DMS 273 treated with DMSO at 0.1 percent for 48 hours (cell line): ENCODE measurements around the gene SMIM17.

Experiments used
- DNase-seq: peaks from one replicate; lab custom pipeline; 2025; lab: John Stamatoyannopoulos, UW

Gene SMIM17

GRCh38 chr19:56642711-56643459, at the start of gene SMIM17:
Gene SMIM17, plus strand, starts transcription at chr19:56643159. Its CDS starts 2,509 bp downstream, at chr19:56645668.
- DNase-seq = no peak

DNA sequence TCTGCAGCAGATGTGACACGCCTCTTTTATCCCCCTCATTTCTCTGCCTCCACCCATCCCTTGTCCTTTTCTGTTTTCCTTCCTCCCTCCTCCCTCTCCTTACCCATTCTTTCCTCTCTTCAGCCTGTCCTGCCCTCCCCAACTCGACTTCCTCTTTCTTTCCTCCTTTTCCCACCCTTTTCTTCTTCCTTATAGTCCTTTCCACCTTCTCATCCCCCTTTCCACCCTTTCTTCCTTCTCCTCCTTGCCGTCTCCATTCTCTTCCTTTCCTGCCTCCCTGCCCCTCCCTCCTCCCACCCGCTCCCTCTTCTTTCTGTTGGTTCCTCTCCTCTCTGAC, 48.5 kb upstream of the SMIM17 start:
- DNase-seq = no peak

DNA sequence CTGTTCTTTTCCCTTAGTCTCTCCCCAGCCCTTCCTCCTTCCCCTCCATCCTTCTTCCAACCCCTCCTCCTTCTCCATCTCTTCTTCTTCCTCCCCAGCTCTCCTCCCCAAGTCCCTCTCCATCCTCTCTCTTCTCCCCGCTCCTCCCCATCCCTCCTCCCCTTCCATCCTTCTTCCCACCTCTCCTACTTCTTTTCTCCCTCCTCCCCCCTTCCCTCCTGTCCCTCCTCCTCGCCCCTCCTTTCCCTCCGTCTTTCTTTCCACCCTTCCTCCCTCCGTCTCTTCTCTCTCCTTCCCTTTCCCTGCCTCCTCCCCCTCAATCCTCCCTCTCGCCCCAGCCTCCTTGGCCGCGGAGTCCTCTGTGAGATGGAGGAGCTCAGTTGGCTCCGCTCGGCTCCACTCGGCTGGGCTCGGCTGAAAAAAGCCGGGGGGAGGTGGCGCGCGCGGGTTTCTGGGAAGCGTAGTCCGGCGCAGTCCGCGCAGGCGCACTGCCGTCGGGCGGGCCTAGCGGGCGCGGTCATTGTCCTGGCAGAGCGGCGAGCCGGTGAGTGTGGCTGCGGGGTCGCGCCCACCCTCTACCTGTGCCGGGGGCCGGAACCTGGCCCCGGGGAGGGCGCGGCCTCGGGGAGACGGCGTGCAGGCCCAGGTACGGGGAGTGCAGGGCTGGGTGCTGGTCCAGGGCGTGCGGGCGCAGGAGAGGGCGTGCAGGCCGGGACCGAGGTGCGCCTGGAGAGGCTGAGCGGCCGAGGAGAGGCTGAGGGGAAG, 48.0 kb upstream of the SMIM17 start, which contains the start of gene ZNF71:
Gene ZNF71 (plus strand): TSS at position 520 of the 765 bp plus-strand sequence. CDS start 6,257 bp downstream, outside the sequence.
- peak; percentile 59 for DNase-seq

DNA sequence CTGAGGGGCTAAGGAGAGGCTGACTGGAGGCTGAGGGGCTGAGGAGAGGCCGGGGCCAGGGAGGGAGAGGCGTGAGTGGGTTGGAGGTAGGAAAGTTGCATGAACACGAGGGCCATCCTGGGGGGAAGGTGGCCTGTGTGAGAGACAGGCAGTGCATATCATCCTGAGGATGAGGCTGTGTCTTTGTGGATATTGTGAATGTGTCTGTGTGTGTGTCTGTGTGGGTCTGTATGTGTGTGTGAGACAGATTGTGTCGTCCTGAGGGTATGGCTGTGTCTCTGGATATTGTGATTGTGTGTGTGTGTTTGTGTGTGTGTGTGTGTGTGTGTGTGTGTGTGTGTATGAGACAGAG, 47.4 kb upstream of the SMIM17 start:
- no peak for DNase-seq

DNA sequence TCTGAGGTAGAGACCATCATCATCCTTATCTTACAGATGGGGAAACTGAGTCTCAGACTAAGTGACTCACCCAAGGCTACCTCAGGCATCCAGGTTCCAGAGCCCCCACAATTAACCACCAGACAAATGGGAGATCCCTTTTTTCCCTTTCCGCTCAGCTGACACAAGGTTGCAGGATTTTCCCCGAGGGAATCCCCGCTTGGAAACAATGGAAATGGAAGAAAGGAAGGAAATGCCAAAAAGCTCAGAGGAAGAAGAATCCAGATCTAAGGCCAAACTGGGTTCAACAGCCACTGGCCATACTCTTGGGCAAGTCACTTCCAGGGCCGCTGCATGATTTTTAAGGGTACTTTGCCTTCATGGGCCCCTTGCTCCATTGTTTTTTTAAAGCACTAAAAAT, 46.3 kb upstream of the SMIM17 start:
- DNase-seq = no peak

- DNase-seq = no peak
These were observed 45.3 kb upstream of the SMIM17 start for GRCh38 chr19:56597696-56598095.

GRCh38 chr19:56601375-56601774, 41.6 kb upstream of the SMIM17 start:
- no peak for DNase-seq

DNA sequence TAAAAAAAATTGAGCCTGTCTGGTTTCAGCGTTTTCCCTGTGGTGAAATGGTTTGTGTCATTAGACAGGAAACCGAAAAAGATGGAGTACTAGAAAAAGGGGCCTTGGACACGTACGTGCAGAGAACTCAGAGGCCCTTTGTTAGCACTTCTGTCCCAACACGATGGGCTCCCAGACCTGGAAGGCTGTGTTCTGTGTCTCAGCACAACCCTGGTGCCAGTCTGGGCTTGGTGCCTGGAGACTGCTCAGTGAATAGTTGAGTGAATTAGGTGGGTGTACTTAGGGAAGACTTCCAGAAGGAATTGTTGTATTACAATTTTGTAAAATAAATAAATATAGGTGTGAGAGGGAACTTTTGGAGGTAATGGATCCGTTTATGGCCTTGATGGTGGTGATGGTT, 39.1 kb upstream of the SMIM17 start:
- DNase-seq = no peak

DNA sequence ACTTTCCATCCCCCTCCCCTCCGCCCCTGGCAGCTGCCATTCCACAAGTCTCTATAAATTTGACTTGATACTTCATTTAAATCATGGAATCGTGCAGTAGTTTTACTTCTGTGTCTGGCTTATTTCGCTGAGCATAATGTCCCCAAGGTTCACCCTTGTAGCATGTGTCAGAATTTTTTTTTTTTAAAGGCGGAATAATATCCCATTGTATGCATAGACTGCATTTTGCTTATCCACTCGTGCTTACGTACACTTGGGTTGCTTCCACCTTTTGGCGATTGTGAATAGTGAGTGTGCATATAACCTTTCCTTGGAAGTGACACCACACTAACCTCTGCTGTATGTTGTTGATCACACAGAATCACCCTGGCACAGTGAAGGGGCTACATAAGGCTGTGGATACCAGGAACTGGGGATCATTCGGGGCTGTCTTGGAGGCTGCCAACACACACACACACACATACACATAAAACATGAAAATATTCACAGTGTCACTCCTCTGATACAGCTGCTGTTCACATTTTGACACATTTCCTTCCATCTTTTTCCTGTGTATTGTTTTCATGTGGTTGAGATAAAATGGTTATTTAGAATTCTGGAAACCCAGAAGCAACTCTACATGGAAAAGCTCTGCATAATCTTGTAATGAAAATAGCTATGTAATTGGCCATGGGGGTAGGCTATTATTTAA, 34.5 kb upstream of the SMIM17 start:
- DNase-seq = no peak

DNA sequence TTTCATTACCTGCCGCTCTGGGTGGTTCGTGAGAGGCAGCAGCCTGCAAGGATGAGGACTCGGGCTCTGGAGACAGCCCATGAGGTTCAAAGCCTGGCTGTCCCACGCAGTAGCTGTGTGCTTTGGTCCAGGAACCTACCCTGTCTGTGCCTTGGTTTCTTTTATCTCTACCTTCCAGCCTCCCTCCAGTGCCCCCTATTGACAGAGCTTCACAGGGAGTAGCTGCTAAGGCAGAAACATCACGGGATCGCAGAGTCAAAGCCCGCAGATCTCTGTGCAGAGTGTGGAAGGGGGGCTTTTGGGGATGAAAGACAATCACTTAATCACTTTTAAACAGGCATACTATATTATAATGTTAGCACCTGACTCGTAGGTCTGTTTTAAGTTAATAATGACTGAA, 31.7 kb upstream of the SMIM17 start:
- DNase-seq = no peak

DNA sequence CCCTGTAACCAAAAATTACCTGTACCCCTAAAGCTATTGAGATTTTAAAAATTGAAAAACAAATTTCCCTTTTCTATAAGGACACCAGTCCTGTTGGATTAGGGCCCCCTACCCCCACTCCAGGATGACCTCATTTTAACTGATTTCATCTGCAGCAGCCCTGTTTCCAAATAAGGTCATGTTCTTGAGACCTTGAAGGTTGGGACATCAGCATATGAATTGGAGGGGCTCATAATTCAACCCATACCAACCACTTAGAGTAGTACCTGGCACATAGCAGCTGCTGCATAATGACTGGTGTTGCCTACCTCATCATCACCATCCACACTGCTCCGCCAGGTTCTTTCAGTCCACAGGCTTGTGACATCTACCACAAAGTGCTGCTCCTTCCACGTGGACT, 30.2 kb upstream of the SMIM17 start:
- DNase-seq = no peak

DNA sequence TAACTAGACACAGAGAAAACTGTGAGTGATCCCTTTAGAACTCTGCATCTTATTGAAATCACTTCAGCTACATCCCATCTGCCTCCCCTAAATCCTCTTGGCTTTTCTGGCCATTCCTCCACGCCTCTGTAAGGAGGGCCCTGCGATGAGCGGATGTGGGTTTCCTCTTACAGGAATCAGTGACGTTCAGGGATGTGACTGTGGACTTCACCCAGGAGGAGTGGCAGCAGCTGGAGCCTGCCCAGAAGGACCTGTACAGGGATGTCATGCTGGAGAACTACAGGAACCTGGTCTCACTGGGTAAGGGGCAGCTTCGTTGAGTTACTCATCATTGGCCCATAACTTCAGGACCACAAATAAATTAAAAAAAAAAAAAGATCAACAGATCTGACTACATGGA, 29.3 kb upstream of the SMIM17 start:
- no peak for DNase-seq

DNA sequence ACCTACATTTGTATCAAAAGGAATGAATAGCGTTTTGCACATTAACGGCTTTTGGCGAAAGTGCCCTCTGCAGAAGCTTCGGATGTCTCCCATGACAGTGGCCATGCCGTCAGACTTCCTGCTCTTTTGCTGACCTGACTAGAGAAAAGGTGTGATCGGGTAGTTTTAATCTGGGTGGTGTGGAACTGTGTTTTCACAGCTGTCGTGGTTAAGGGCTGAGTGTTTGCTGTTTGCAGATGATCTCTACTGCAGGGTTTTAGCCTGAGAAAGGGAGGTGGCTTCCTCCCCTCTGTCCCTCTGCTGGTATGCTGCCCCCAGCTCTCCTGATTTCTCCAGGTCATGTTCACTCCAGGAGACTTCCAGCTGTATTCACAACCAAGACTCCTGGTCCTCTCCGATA, 25.4 kb upstream of the SMIM17 start:
- DNase-seq = no peak

- no peak for DNase-seq
These were observed 23.8 kb upstream of the SMIM17 start for GRCh38 chr19:56619121-56619520.

DNA sequence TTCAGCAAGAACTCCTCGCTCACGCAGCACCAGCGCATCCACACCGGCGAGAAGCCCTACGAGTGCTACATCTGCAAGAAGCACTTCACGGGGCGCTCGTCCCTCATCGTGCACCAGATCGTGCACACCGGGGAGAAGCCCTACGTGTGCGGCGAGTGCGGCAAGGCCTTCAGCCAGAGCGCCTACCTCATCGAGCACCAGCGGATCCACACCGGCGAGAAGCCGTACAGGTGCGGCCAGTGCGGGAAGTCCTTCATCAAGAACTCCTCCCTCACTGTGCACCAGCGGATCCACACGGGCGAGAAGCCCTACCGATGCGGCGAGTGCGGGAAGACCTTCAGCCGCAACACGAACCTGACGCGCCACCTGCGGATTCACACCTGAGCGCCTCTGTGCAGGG, 20.6 kb upstream of the SMIM17 start:
- no peak for DNase-seq

DNA sequence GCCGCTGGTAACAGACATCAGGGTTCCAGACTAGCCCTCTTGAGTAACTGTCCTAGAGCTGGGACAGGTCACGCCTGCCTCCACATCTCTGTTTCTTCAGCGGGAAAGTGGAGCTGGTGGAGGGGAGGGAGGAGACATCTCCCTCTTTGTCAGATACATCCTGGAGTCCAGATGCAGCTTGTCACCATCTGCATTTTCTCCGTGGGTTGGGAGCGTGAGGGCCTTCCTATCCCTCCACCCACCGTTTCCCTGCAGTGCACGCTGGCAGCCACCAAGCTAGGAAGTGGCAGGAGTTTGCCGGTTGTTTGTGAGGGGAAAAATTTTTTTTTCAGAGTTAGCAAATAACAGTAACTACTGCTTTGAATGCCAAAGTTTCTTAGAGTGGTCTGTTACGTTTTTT, 20.0 kb upstream of the SMIM17 start:
- no peak for DNase-seq

DNA sequence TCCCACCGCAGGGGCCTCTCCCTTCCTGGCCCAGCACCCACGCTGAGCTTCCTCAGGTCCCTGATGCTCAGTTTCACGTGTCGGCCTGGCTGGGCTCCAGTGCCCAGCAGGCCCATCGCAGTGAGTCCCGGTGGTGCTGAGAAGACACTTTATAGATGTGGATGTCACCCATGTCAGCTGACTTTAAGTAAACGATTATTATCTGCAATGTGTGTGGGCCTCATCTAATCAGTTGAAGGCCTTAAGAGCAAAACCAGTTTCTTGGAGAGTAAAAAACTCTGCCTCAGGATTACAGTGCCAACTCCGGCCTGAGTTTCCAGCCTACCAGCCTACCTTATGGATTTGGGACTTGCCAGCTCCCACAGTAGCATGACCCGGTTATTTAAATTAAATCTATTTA, 17.3 kb upstream of the SMIM17 start:
- no peak for DNase-seq

- no peak for DNase-seq
These were observed 9.9 kb upstream of the SMIM17 start for GRCh38 chr19:56633021-56633420.

- DNase-seq = peak; percentile 3
These were observed 4.9 kb upstream of the SMIM17 start for GRCh38 chr19:56637976-56638555.

DNA sequence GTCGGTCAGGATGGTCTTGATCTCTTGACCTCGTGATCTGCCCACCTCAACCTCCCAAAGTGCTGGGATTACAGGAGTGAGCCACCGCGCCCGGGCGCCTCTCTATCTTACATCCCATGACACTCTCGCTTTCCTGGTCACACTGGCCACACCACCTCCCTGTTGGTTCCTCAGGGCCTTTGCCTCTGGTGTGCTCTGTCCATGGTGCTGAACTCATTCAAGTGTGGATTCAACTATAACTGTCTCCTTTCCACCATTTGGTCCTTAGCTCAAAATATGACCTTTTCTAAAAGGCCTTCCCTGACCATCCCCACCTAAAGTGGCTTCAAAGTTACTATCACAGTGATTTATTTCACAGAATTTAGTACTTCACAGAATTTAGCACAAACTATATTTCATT, 3.7 kb upstream of the SMIM17 start:
- DNase-seq = no peak

DNA sequence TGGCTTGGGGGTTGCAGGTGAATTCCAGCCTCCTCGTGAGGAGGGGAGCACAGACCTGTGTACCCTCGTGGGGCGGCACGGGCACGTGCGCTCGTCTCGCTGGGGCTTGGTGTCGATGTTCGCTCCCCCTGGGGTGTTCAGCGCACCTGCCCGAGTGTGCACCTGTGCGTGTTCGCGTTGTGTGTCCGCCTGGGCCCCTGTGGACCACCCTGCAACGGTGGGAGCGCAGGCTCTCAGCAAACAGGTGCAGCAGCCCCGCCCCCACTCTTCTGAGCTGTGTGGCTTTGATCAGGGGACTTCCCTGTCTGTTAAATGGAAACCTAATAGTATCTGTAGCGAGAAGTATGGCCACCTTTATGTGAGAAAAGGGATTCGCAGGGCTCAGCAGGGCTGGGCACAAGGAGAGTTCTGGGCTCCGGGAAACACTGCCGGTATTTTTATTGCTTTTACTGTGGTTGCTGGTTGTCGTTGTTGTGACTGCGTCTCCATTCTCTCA, 549 bp downstream of the SMIM17 start:
- DNase-seq = no peak

DNA sequence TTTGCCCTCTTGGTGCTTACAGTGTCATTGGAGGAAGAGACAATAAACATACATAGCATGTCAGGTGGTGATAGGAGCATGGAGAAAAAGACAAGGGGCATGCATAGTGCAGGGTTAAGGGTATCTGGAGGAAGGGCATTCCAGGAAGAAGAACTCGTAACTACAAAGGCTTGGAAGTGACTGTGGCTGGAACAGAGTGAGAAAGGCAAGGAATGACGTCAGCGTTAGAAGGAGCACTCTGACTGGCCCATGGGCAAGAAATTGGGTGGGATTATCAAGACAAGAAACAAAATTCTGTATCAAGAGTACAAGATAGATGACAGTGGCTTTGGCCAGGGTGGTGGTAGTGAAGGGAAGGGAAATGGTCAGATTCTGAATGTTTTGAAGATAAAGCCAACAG, 11.2 kb downstream of the SMIM17 start:
- no peak for DNase-seq
